SIG-M5 treated with dmso at 0.1 percent for 504 hours (cell line): ENCODE results near the gene FTO.
A peak's percentile ranks its signal among the peaks of the same experiment; 100 is the strongest.

ENCODE experiments used
- DNase-seq: peaks from one replicate; lab custom pipeline; 2025; ENCODE audit not compliant: unreplicated experiment; lab: John Stamatoyannopoulos, UW

The FTO gene

DNA sequence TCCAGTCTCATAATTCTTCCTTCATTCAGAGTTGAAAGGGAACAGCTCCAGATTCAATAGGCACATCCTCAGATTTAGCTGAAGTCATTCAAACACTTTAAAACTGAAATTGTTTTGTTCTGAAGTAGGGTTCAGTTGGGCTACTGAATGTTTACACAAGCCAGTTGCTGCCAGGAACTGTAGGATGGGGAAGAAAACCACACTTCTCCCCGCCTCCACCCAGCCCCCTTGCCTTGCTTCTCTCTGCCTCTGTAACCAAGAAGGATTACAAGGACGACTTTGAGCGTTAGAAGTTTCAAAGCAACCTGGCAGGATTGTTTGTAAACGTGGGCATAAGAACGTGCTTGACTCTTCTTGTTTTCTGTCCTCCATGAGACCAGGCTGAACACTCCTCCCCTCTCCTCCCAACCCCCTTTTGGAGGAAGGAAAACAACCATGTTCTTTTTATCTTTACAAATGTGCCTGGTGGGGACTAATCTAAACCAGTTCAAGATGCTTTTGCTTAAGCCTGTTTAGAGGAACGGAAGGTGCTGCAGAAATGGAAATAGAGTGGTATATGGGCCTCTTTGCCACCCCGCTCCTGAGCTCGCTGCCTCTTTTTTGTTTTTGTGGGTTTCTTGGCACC is 287.9 kb downstream of the FTO start:
- DNase-seq: peak; percentile 1

DNA sequence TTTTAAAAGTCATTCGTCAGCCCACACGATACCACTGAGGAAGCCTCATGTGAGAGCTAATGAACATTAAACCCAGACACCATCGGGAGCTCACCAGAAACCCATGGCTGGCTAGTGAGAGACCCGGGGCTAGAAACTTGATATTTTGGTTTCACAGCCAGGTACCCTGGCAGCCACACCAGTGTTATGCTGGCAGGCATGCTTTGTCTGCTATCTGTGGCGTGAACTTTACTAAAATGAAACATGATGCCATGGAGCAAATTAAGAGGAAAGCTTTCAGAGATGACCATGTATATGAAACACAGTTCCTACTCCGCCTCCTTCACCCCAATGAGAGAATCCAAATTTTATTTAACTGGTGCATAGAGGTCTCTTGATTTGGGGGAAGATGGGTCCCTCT is 291.4 kb downstream of the FTO start:
- DNase-seq: no peak

DNA sequence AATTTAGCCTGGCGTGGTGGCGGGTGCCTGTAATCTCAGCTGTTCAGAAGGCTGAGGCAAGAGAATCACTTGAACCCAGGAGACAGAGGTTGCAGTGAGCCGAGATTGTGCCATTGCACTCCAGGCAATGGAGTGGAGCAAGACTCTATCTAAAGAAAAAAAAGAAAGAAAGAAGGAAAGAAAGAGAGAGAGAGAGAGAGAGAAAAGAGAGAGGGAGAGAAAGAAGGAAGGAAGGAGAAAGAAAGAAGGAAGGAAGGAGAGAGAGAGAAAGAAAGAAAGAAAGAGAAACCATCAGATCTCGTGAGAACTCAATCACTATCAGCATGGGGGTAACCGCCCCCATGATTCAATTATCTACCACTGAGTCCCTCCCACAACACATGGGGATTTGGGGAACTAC is 293.0 kb downstream of the FTO start:
- DNase-seq: no peak

DNA sequence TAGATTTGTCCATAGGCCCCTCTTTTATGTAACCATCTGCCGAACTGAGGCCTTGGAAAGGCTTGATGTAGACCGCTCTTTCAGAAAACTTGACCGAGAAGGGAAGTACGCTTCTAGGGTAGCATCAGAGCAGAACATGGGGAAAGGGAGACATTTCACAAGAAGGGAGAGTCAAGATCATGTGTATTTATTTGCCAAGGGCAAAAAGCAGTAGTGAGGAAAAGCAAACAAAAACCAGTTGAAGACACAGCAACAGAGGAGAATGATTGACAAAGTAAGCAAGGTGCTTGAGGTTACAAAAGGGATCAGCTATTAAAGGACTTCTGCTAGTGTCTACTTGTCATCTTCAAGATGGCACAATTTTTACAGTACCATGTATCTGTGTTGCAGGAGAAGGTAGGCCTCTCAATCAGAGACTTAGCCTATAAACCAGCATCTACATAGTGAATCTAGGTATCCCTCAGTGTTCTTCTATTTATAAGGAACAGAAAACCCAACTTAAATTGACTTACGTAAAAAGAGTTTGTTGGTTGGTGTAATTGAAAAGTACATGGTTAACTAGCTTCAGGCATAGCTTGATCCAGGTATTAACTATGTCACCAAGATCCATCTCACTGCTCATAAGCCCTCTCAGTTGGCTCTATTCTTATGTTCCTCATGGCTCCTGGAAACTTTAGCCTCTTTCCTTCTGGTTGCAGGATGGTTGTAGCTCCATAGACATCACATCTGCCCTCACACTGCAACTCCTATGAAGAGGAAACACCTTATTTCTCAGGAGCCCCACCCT is 294.3 kb downstream of the FTO start:
- peak; percentile 37 for DNase-seq

DNA sequence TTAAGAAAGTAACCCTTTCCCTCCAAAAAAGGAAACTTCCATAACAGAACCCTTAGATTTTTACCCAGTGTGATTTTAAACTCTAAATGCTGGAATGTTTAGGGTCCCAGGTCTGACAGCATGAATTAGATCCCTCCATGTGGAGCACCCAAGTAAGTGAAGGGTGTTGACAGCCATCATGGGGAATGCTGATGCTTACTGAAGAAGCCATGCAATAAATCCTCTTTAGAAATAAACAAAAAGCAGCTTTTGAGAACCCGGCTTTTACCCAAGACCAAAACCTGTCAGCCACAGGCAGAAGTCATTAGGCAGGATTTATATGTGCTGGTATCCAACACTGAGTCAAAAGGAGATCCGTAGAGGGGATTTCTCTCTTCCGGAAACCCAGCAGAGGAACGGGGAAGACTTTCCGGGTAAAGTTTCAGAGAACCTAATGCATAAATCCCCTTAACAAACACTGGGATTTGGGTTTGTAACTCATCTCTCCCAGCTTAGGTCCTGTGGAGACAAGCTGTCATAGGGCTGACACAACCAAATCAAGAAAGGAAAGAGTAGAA is 295.1 kb downstream of the FTO start:
- DNase-seq: no peak

DNA sequence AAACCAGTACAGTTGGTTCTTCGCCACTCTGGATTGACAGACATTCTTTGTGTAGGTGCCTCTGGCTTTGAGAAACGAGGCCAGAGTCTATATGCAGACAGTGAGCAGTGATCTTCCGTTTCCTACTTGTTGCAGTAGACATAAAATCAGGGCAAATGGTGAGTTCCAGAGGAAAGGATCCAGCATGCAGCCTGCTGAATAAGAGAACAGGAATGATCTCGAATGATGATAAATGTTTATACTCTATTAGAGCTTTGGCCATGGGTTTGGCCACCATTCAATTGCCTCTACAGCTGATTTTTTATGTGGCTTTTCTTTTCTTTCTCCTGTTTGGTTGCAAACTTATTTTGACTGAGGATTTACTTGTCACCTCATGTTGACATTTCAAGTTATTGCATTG is 295.9 kb downstream of the FTO start:
- no peak for DNase-seq

DNA sequence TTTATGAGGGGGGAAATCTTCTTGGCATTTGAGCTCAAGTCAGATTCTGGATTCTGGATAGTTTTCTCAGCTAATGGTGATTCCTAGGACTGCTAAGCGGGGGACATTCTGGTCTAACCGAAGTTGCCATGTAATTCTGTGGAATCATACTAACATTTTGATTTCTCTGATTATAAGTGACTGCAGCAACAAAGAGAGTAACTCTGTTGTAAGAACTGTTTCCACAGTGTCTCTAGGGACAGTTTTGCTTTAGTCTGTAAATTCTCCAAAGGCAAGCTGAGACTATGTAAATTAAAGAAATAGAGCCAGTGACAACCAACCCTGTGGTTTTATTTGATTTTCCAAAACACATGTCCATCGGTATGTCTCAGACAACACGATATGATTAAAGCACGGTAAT is 296.4 kb downstream of the FTO start:
- DNase-seq: no peak

DNA sequence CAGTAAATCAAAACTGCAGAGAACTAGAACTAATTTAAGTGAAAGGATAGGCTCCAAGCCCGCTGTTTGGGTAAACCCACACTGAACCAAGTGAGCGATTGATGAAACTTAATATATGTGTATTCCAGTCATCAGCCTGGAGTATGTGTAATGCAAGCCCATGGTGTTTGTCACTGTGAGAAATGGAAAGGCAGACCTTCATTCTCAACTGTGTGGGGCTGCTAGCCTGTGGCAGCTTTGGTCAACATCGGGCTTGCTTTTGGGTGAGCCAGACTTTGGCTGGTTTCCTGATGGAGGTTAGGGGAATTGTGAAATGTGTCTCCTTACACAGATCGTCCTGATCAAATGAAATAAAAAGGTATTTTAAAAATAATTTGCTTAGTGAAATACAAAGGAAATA is 302.7 kb downstream of the FTO start:
- no peak for DNase-seq

DNA sequence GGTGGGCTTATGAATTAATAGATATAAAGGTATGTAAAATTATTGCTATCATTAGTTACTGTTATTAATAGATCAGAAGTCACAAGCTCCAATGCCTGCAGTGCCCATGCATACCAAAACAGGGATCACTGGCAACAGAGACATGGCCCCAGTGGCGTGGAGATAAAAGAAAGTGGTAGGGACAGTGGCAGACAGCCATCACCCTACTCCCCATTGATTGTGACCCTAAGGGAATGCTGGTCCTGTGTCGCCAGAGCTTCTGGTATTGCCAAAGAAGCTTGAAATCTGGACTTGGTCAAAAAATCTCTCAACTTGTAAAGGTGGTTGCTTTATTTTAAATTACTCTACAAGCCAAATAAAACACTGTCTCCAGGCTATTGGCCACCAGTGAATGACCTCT is 303.5 kb downstream of the FTO start:
- no peak for DNase-seq

DNA sequence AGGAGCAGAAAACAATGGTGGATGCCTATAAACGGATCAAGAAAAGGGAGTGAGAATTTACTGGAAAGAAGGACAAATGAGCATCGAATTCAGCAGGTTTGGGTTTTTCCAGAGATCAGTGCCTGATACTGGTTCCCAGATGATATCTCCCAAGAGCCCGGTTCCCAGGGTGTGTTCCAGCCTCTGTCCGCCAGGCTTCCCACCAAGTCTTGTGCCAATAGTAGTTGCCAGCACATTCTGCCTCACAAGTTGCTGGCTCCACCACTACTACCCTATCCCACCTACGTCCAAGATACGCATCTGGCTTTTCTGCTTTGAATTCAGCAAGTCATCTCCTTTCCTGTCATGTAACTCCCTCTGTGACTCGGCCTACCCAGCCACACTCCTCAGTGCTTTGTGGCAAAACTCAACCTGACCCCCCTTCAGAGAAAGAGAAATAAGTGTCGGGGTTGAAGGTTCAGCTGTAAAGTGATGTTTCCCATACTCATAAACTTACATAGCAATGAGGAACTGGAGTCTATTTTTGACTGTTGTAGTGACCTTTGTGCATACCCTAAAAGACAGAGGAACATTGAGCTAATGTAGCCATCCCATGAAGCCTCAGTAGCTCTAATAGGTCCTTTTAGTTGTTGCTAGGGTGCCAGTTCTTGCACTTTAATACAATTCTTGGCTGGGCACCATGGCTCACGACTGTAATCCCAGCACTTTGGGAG is 305.7 kb downstream of the FTO start:
- peak; percentile 9 for DNase-seq

DNA sequence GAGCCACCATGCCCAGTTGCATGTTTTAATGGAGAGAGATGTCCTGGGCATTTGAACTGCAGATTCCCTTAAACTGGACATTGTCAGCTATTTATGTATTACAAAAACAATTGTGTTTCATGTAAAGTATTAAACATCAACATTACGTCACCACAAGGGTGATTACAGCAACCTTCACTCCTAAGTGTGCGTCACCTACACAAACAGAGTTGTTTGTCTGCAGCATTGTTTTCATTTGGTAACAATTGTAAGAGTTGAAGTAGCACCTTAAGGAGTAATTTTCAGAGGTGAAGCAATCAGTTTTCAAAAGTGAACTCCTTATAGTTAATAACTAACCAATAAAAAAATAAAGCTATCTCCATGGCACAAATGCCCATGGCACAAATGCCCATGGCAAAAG is 311.2 kb downstream of the FTO start:
- no peak for DNase-seq

DNA sequence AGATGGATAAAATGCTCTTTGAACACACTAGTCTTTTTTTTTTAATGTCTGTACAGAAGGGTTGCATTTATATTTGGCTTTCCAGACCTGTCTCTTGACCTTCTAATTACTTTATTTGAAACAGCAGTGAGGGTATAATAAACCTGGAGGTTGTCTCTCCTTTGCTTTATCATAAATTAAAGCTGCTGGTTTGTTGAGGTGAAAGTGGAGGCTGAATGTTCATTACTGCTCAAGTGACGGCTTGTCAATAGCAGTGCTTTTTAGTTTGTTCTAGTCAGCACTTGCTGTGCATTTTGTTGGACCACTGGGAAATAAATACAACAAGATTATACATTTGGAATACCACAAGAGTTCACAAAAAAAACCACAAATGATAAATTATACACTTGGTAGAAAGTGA is 318.4 kb downstream of the FTO start:
- DNase-seq: no peak

DNA sequence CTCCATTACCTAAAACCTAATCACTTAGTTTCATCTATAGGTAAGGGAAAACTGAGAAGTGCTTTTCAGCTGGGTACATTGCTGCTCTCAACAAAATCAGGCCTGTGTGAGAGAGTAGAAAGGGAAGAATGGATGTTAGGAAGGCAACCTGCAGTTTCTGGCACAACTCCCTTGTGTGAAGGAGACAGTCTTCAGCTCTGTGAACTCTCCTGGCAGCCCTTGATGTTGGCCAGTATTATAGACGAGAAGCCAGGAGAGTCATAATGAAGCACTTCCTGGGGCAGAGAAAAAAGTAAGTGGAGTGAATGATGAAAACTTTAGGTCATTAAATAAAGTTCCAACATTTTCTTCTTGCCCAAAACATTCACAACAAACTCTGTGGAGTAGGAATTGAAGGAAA is 322.5 kb downstream of the FTO start:
- no peak for DNase-seq

DNA sequence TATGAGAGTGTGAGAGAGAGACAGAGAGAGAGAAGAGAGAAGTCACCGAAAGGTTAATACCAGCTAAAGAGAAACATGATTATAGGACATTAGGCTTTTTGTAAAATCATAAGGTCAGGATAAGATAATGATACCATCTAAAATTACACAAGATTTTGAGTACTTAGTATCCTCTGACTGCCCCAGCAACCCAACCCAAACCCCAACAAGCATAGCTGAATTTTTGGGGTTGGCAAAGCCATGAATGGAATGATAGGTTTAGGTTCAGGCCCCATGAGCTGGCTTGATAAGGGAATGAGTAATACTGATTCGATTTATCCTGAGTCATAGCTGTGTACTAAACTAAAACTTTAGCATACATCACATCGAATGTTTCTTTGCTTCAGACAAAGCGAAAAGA is 323.1 kb downstream of the FTO start:
- no peak for DNase-seq

DNA sequence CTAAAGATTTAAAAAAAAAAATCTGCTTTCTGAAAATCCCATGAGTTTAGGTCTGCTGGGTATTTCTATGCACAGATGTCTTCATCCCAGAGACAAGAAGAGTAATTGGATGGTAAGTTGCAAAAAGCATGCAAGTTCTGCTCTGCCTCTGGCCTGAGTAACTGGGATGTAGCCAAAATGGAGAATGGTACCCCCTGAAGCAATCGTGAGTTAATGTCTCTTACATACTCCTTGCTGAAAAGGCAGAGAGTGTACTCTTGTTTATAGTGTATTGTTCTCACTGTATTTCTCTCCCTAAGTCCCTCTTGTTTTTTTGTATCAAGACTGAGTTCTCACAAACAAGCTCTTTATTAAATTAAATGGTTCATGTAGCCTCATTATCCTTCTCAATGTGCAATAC is 323.6 kb downstream of the FTO start:
- no peak for DNase-seq

DNA sequence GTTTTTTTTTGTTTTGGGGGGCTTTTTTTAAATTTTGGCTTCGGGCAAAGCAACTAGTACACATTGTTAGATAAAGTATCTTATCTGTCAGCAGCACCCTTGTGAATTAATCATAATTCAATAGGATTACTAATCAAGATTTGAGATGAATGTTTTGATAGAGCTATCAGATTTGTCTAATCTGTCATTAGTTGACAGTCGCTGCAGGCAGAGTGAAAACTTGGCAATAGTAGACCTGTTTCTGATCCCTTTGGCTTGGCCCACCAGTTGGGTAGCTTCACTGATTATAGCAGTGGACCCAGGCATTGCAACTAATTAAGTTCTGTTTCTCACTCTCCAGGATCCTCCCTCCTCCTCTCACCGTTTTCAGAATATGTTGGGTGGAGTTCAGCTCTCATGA is 324.0 kb downstream of the FTO start:
- no peak for DNase-seq

DNA sequence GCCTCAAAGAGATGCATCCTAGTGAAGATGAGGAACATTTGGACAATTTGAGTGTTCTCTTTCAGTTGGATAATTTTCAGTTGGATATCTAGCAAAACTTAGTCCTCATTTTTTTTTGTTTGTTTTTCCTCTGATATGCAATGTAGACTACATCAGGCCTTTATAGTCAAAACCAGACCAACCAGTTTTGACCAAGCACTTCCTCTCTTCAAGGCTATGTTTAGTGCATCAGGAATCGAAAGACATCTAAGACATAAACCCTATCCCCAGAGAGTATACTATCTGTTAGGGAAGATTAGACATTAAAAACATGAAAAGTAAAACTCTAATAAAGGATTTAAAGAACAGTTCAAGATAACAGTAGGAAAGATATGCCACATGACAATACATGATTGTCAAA is 326.5 kb downstream of the FTO start:
- peak; percentile 11 for DNase-seq

DNA sequence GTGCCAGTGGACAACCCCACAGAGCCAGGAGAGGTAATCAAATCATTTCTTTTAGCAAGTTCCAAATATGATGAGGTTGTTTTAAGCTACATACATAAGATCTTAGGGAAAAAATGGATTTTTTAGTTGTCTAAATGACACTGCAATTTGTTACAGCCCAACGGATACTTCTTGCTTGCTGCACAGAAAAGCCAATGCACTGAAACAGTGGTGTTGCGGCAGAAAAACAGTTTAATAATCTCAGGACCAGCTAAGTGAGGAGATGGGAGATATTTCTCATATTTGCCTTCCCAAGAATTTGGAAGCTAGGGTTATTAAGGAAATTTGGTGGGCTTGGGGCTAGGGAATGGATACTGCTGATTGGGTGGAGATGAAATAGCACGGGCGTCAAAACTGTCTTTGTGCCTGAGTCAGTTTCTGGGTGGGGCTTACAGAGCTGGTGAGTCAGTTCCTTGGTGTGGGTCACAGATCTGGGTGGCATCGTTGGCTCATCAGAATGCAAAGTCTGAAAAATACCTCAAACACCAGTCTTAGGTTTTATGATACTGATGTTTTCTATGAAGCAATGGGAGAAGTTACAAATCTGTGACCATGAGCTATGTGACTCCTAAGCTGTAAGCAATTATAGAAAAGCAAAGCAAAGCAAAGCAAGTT is 327.3 kb downstream of the FTO start:
- no peak for DNase-seq

DNA sequence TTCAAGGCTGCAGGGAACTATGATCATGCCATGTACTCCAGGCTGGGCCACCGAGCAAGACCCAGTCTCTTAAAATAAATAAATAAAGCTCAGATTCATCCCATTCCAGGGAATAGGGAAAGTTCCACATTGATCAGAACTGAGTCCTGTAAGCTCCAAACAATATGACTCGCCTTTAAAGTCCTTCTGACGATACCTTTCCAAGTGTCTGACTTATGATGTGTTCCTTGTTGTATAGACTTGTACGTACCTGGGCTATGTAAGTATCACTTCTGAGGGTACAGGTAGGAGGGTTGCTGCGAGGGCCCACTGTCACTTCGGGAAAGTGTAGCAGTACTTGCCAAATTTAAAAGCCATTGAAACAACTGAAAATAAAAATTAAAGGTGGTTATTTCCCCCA is 329.8 kb downstream of the FTO start:
- DNase-seq: no peak

DNA sequence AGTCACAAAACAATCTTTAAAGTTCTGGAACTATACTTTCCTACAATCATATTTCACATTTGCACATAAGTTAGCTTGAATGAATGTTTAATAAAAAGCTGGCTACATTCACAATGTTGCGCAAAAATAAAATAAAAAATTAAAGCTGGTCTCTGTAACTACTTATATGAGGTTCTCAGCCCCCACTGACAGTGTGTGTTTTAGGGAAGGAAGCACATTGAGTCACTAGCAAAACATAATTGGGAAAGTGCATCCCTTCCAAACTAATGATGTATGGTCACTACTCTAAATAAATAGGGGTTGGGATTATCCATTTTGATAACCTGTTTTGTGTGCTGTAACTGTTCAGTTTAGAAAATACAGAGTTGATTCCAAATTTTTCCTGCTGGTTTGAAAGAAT is 330.7 kb downstream of the FTO start:
- DNase-seq: no peak

DNA sequence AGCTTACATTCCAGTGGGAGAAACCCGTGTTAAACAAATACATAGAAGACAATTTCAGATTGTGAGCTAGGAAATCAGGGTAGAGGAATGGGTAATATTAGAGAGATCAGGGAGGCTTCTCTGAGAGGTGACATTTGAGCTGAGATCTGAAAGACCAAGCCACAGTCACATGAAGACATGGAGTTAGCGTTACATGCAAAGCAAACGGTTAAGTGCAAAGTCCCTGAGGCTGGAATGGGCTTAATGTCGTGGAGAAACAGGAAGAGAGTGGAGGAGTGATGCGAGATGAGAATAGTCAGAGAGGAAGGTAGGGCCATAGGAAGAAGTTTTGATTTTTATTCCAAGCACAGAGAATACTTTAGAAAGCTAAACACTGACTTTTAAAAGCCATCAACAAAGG is 336.5 kb downstream of the FTO start:
- DNase-seq: no peak

DNA sequence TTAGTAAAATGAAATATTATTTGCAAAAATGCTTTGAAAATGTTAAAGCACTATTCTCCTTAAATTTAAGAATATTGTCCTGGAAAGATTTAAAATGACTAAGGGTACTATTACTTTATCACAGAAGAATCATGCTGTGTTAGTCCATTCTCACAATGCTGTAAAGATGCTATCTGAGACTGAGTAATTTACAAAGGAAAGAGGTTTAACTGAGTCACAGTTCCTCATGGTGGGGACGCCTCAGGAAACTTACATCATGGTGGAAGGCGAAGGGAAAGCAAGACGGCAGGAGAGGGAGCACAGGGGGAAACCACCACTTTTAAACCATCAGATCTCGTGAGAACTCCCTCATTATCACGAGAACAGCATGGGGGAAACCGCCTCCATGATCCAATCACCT is 337.0 kb downstream of the FTO start:
- DNase-seq: no peak
